ENCODE results near the gene ACTBL2.

The ACTBL2 gene

DNA sequence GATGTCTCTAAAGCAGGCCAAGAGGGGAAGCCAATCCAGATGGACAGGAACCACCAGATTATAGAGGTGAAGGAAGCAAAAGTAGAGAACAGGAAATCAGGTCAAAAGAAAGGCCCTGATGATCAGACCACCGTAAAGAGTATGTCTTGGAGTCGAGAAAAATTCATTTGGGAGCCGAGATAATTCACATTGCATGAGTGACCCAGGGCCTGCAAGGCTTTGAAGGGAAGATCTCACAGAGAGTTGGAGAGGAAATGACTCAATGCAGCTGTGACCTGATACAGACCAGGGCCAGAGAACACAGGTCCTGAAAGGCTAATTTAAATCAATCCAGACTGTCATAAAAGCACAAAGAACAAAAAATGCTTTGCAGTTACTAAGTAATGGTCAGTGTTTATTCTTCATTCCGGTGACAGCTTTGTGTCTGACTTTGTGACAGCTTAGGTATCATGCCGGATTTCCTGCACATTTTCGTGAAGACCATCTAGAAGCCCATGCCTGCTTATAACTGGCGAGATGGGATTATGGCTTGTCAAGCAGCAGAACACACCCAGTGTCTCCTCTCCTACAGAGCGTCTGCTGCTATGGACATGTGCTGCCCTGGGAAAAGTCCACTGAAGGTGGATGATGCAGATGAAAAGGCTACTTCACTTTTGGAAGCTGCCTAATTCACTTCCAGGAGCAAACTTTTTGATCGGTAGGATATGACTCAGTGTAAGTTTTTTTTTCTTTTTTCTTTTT lies 5.8 kb upstream of the ACTBL2 start (continued):
- TF ChIP-seq ZBTB1 (tag by site-specific recombination; IDR thresholded peaks at IDR 0.05) (no peak), ZNF654 (tag by site-specific recombination; IDR thresholded peaks at IDR 0.05; ENCODE audit: low read depth) (no peak), ZNF248 (tag by site-specific recombination; IDR thresholded peaks at IDR 0.05) (no peak)
- TF ChIP-seq, protein P1, sequence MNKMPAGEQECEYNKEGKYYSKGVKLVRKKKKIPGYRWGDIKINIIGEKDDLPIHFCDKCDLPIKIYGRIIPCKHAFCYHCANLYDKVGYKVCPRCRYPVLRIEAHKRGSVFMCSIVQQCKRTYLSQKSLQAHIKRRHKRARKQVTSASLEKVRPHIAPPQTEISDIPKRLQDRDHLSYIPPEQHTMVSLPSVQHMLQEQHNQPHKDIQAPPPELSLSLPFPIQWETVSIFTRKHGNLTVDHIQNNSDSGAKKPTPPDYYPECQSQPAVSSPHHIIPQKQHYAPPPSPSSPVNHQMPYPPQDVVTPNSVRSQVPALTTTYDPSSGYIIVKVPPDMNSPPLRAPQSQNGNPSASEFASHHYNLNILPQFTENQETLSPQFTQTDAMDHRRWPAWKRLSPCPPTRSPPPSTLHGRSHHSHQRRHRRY (tag by site-specific recombination; IDR thresholded peaks at IDR 0.05): no peak

DNA sequence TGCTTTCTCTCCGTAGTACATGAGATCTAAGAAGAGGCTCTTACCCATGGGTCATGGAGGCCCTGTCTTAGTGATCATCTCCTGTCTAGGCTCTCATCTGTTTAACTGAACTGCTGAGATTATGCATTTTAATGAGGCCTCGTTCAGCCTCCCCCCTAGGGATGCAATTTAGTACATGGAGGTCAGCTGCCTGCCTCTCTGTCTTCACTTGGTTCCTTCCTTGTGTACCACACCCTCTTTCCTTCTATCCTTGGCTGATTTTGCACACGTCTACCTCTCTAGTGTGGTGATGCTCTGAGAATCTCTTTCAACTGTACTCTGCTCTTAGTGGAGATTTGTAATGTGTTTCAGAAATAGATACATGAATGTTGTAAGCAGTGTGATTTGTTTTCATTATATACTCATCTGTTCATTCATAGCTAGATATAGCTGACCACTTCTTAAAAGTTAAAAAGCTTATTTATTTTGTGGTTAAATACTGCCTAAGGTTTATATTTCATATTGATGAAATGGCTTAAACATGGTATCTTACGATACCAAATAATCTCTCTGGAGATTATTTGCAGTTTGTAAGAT lies 3.5 kb upstream of the ACTBL2 start:
- TF ChIP-seq ZNF585B (tag by site-specific recombination; IDR thresholded peaks at IDR 0.05) (no peak), SETDB1 (IDR thresholded peaks at IDR 0.05; ENCODE audit: insufficient read length, low read length) (no peak), ZNF366 (tag by site-specific recombination; conservative IDR thresholded peaks at IDR 0.05) (no peak), ZNF514 (tag by site-specific recombination; IDR thresholded peaks at IDR 0.05) (no peak), ZSCAN16 (tag by site-specific recombination; IDR thresholded peaks at IDR 0.05) (no peak), ZNF292 (tag by site-specific recombination; IDR thresholded peaks at IDR 0.05; ENCODE audit: borderline replicate concordance, low read depth) (no peak), KLF7 (tag by site-specific recombination; IDR thresholded peaks at IDR 0.05; ENCODE audit: borderline replicate concordance) (no peak), ZNF626 (tag by site-specific recombination; IDR thresholded peaks at IDR 0.05) (no peak), SP7 (tag by site-specific recombination; IDR thresholded peaks at IDR 0.05) (no peak), ZNF239 (tag by site-specific recombination; IDR thresholded peaks at IDR 0.05) (no peak), ZNF391 (tag by site-specific recombination; IDR thresholded peaks at IDR 0.05; ENCODE audit: borderline replicate concordance, low read depth) (no peak), ZBTB20 (tag by site-specific recombination; IDR thresholded peaks at IDR 0.05) (no peak), ZNF423 (tag by site-specific recombination; IDR thresholded peaks at IDR 0.05) (no peak), ZFP3 (tag by site-specific recombination; IDR thresholded peaks at IDR 0.05; ENCODE audit: low read depth) (no peak)
- TF ChIP-seq, protein P2, sequence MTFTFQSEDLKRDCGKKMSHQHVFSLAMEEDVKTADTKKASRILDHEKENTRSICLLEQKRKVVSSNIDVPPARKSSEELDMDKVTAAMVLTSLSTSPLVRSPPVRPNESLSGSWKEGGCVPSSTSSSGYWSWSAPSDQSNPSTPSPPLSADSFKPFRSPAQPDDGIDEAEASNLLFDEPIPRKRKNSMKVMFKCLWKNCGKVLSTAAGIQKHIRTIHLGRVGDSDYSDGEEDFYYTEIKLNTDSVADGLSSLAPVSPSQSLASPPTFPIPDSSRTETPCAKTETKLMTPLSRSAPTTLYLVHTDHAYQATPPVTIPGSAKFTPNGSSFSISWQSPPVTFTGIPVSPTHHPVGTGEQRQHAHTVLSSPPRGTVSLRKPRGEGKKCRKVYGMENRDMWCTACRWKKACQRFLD (tag by site-specific recombination; IDR thresholded peaks at IDR 0.05): no peak
- TF ChIP-seq, protein P3, sequence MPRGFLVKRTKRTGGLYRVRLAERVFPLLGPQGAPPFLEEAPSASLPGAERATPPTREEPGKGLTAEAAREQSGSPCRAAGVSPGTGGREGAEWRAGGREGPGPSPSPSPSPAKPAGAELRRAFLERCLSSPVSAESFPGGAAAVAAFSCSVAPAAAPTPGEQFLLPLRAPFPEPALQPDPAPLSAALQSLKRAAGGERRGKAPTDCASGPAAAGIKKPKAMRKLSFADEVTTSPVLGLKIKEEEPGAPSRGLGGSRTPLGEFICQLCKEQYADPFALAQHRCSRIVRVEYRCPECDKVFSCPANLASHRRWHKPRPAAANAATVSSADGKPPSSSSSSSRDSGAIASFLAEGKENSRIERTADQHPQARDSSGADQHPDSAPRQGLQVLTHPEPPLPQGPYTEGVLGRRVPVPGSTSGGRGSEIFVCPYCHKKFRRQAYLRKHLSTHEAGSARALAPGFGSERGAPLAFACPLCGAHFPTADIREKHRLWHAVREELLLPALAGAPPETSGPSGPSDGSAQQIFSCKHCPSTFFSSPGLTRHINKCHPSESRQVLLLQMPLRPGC (tag by site-specific recombination; IDR thresholded peaks at IDR 0.05): no peak
- TF ChIP-seq, protein P4, sequence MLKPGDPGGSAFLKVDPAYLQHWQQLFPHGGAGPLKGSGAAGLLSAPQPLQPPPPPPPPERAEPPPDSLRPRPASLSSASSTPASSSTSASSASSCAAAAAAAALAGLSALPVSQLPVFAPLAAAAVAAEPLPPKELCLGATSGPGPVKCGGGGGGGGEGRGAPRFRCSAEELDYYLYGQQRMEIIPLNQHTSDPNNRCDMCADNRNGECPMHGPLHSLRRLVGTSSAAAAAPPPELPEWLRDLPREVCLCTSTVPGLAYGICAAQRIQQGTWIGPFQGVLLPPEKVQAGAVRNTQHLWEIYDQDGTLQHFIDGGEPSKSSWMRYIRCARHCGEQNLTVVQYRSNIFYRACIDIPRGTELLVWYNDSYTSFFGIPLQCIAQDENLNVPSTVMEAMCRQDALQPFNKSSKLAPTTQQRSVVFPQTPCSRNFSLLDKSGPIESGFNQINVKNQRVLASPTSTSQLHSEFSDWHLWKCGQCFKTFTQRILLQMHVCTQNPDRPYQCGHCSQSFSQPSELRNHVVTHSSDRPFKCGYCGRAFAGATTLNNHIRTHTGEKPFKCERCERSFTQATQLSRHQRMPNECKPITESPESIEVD (tag by site-specific recombination; IDR thresholded peaks at IDR 0.05): no peak
- CTCF ChIA-PET: interaction anchor here (0.6 to 0.7 kb wide), 3 partner anchors 14 to 175 kb away, joined by 3 read pairs; no protein-coding TSS in a partner anchor
- Histone ChIP-seq H3K27ac (ENCODE audit: extremely low read depth, low read depth, low read length) (no peak overlapping the region), H3K4me1 (ENCODE audit: control insufficient read depth, insufficient read depth, low read length) (no peaks in the 10 kb centered on the region), H3K4me3 (ENCODE audit: low read depth, low read length) (no peak overlapping the region), H3K36me3 (ENCODE audit: control insufficient read depth in 2 of 2, insufficient read depth in 1 of 2, low read length in 2 of 2) (no peaks in the 10 kb centered on the region), H3K9me3 (ENCODE audit: control insufficient read depth, insufficient read depth, low read depth, low read length) (no peaks in the 10 kb centered on the region)
- POLR2A ChIA-PET: no interaction called here

Data from HEK293 (cell line).